Keratinocyte (primary cell): ENCODE measurements around the gene HDAC10.
"Not testable (repeated sequence)": the region's sequence is repeated elsewhere in the genome, so short reads cannot be mapped to it uniquely, and the experiment has no call there.

Experiments
- CTCF ChIP-seq, 3 experiments: IDR thresholded peaks in 1 of 3; conservative IDR thresholded peaks in 1 of 3; optimal IDR thresholded peaks in 1 of 3; 2 replicates in 2 of 3; 3 replicates in 1 of 3; pipeline versions ENCODE3 to v1.5.1; 2011; ENCODE audit warnings: low read length in 3 of 3, mild to moderate bottlenecking in 3 of 3, moderate library complexity in 2 of 3, control low read depth in 1 of 3, inconsistent platforms in 1 of 3; ENCODE audit not compliant: insufficient read depth in 2 of 3; ENCODE audit errors: extremely low read depth in 1 of 3
- EZH2 ChIP-seq: IDR thresholded peaks from one replicate; pipeline ENCODE4 v1.6.1; 2012; ENCODE audit warnings: inconsistent platforms, mild to moderate bottlenecking, low read length, moderate library complexity

- not testable (repeated sequence) for TF ChIP-seq CTCF (optimal IDR thresholded peaks at IDR 0.05 in 1 of 3, IDR thresholded peaks at IDR 0.05 in 1 of 3, conservative IDR thresholded peaks at IDR 0.05 in 1 of 3; ENCODE audit: extremely low read depth in 1 of 3, insufficient read depth in 2 of 3, low read length in 3 of 3); EZH2
Measured at GRCh38 chr22:50204998-50205397, 46.1 kb downstream of the HDAC10 start.
